Neuronal stem cell (in vitro differentiated cells): Measurements from ENCODE around the gene MET.

Experiments
- DNase-seq: peaks from one replicate; pipeline ENCODE4 v3.0.0-alpha.2; 2013; ENCODE audit warnings: low spot score
- H2AFZ ChIP-seq: one replicate; pipeline ENCODE4 v1.6.1; 2013; ENCODE audit warnings: mild to moderate bottlenecking, low read length, inconsistent platforms
- H2AK5ac ChIP-seq: 2 replicates; pipeline ENCODE4 v1.6.1; 2013; ENCODE audit warnings: low read depth, mild to moderate bottlenecking, inconsistent platforms, low read length, moderate library complexity, mixed read lengths
- H2BK120ac ChIP-seq: 2 replicates; pipeline ENCODE4 v1.6.1; 2013; ENCODE audit warnings: low read depth, mild to moderate bottlenecking, inconsistent platforms, low read length, moderate library complexity, mixed read lengths
- H2BK12ac ChIP-seq: one replicate; pipeline ENCODE4 v1.6.1; 2013; ENCODE audit warnings: low read length, inconsistent platforms
- H2BK15ac ChIP-seq: 2 replicates; pipeline ENCODE4 v1.6.1; 2013; ENCODE audit warnings: mild to moderate bottlenecking, low read length, inconsistent platforms, mixed read lengths
- H2BK5ac ChIP-seq: one replicate; pipeline ENCODE4 v1.6.1; 2013; ENCODE audit warnings: inconsistent platforms, mild to moderate bottlenecking, low read length, moderate library complexity
- H3K14ac ChIP-seq: one replicate; pipeline ENCODE4 v1.6.1; 2013; ENCODE audit warnings: low read length, inconsistent platforms
- H3K18ac ChIP-seq: 2 replicates; pipeline ENCODE4 v1.6.1; 2013; ENCODE audit warnings: low read length, inconsistent platforms
- H3K23ac ChIP-seq: 2 replicates; pipeline ENCODE4 v1.6.1; 2013; ENCODE audit warnings: low read depth, mild to moderate bottlenecking, mixed read lengths, low read length, inconsistent platforms; ENCODE audit not compliant: poor library complexity
- H3K27ac ChIP-seq: replicated peaks from 3 replicates; pipeline ENCODE4 v1.5.1; 2013; ENCODE audit warnings: low read length, inconsistent platforms
- H3K27me3 ChIP-seq, 3 experiments: 2 replicates each; pipeline ENCODE4 v1.6.1; 2013; ENCODE audit warnings: low read length in 3 of 3, mild to moderate bottlenecking in 2 of 3, inconsistent platforms in 1 of 3, low read depth in 1 of 3, mixed read lengths in 1 of 3, moderate library complexity in 1 of 3; ENCODE audit not compliant: control insufficient read depth in 3 of 3, insufficient read depth in 3 of 3
- H3K36me3 ChIP-seq, 2 donors: replicated peaks in 1 of 2; 2 replicates each; pipeline ENCODE4 v1.6.1; 2013; ENCODE audit warnings: low read length in 2 of 2; ENCODE audit not compliant: control insufficient read depth in 2 of 2, insufficient read depth in 2 of 2
- H3K4ac ChIP-seq: 2 replicates; pipeline ENCODE4 v1.6.1; 2013; ENCODE audit warnings: inconsistent platforms, mild to moderate bottlenecking, low read length, moderate library complexity
- H3K4me1 ChIP-seq, 2 donors: 1 replicate in 1 of 2; 2 replicates in 1 of 2; pipeline ENCODE4 v1.6.1; 2013; ENCODE audit warnings: low read length in 2 of 2, low read depth in 1 of 2; ENCODE audit not compliant: control insufficient read depth in 2 of 2, insufficient read depth in 1 of 2
- H3K4me2 ChIP-seq: one replicate; pipeline ENCODE4 v1.6.1; 2013; ENCODE audit warnings: mild to moderate bottlenecking, low read length, inconsistent platforms; ENCODE audit not compliant: insufficient read depth, poor library complexity, severe bottlenecking
- H3K4me3 ChIP-seq, 2 donors: 2 replicates each; pipeline ENCODE4 v1.5.1; 2013; ENCODE audit warnings: low read length in 2 of 2, mild to moderate bottlenecking in 2 of 2, inconsistent platforms in 1 of 2, moderate library complexity in 1 of 2
- H3K79me1 ChIP-seq: one replicate; pipeline ENCODE4 v1.6.1; 2013; ENCODE audit warnings: low read depth, mild to moderate bottlenecking, inconsistent platforms, low read length, moderate library complexity
- H3K9ac ChIP-seq: one replicate; pipeline ENCODE4 v1.6.1; 2013; ENCODE audit warnings: mild to moderate bottlenecking, low read depth, low read length, inconsistent platforms; ENCODE audit not compliant: poor library complexity
- H3K9me3 ChIP-seq, 2 donors: replicated peaks in 1 of 2; 2 replicates each; pipeline versions ENCODE3 to v1.6.1; 2013; ENCODE audit warnings: low read length in 2 of 2, mild to moderate bottlenecking in 2 of 2, inconsistent platforms in 1 of 2, low read depth in 1 of 2, mixed read lengths in 1 of 2, moderate library complexity in 1 of 2; ENCODE audit not compliant: control insufficient read depth in 2 of 2, insufficient read depth in 1 of 2
- H4K8ac ChIP-seq: one replicate; pipeline ENCODE4 v1.6.1; 2013; ENCODE audit warnings: low read depth, mild to moderate bottlenecking, inconsistent platforms, low read length, moderate library complexity
- H4K91ac ChIP-seq: one replicate; pipeline ENCODE4 v1.6.1; 2013; ENCODE audit warnings: low read length, low read depth, mild to moderate bottlenecking, inconsistent platforms; ENCODE audit not compliant: poor library complexity
- WGBS, 2 donors: extraction: QIAGEN DNeasy Blood & Tissue Kit; methylation state at CpG; one replicate each; pipeline ENCODE4 v1.1.7; 2013; ENCODE audit warnings: missing lambda C conversion rate in 2 of 2, mixed read lengths in 1 of 2; ENCODE audit not compliant: insufficient read length in 2 of 2, insufficient replicate concordance in 1 of 2; ENCODE audit errors: extremely low coverage in 2 of 2; 5-methylcytosine and 5-hydroxymethylcytosine counted together

The MET gene

GRCh38 chr7:116674508-116675173 lies 2.6 kb downstream of the MET start:
- H4K91ac ChIP-seq, result no peak overlapping the region
- WGBS, 2 donors, result no CpG with 5 or more reads among the region's 7 CpGs
- no peak overlapping the region for H3K18ac ChIP-seq
- H3K27me3 ChIP-seq, result peaks cover 0 to 95% (median 9%) of the 10 kb centered on the region in 3 experiments
- H3K23ac ChIP-seq, result no peak overlapping the region
- no peak overlapping the region for H2AFZ ChIP-seq
- H2AK5ac ChIP-seq, result no peak overlapping the region
- no peak overlapping the region for H3K9ac ChIP-seq
- no peak overlapping the region for H4K8ac ChIP-seq
- peaks cover 0 to 1% of the 10 kb centered on the region in 2 donors for H3K9me3 ChIP-seq
- no peak overlapping the region for H3K4me3 ChIP-seq
- no peaks in the 10 kb centered on the region for H3K79me1 ChIP-seq
- H3K27ac ChIP-seq, result no peak overlapping the region
- no peak overlapping the region for H2BK15ac ChIP-seq
- no peak overlapping the region for H2BK120ac ChIP-seq
- DNase-seq, result no peak
- H3K4me1 ChIP-seq, result peaks cover 2 to 6% of the 10 kb centered on the region in 2 donors
- H3K36me3 ChIP-seq, result no peaks in the 10 kb centered on the region
- no peak overlapping the region for H2BK5ac ChIP-seq
- no peak overlapping the region for H3K4me2 ChIP-seq
- H2BK12ac ChIP-seq, result no peak overlapping the region
- no peak overlapping the region for H3K14ac ChIP-seq
- H3K4ac ChIP-seq, result no peak overlapping the region

GRCh38 chr7:116675812-116676355 lies 3.9 kb downstream of the MET start:
- Histone ChIP-seq H2AFZ (no peak overlapping the region), H4K8ac (no peak overlapping the region), H3K9me3 (no peaks in the 10 kb centered on the region), H2AK5ac (no peak overlapping the region), H2BK5ac (no peak overlapping the region), H3K23ac (no peak overlapping the region), H3K27me3 (peaks cover 0 to 82% (median 9%) of the 10 kb centered on the region in 3 experiments), H3K79me1 (no peaks in the 10 kb centered on the region), H3K9ac (no peak overlapping the region), H3K36me3 (no peaks in the 10 kb centered on the region), H3K27ac (no peak overlapping the region), H2BK12ac (no peak overlapping the region), H3K14ac (no peak overlapping the region), H3K18ac (no peak overlapping the region), H4K91ac (no peak overlapping the region), H3K4me1 (peaks cover 2 to 6% of the 10 kb centered on the region in 2 donors), H3K4me3 (no peak overlapping the region), H2BK15ac (no peak overlapping the region), H2BK120ac (no peak overlapping the region), H3K4ac (no peak overlapping the region), H3K4me2 (no peak overlapping the region)
- no CpG with 5 or more reads among the region's 6 CpGs for WGBS, 2 donors
- DNase-seq, result no peak

GRCh38 chr7:116678780-116679179 lies 6.8 kb downstream of the MET start:
- no peak overlapping the region for H3K4ac ChIP-seq
- H3K14ac ChIP-seq, result no peak overlapping the region
- H3K27ac ChIP-seq, result no peak overlapping the region
- H4K8ac ChIP-seq, result no peak overlapping the region
- H3K36me3 ChIP-seq, result no peaks in the 10 kb centered on the region
- no peak overlapping the region for H3K23ac ChIP-seq
- H3K4me1 ChIP-seq, result no peaks in the 10 kb centered on the region
- no peak overlapping the region for H2AFZ ChIP-seq
- H2BK12ac ChIP-seq, result no peak overlapping the region
- H3K79me1 ChIP-seq, result no peaks in the 10 kb centered on the region
- H4K91ac ChIP-seq, result no peak overlapping the region
- DNase-seq, result no peak
- no peak overlapping the region for H2BK5ac ChIP-seq
- no peak overlapping the region for H3K18ac ChIP-seq
- no peak overlapping the region for H3K9ac ChIP-seq
- H2BK15ac ChIP-seq, result no peak overlapping the region
- no peaks in the 10 kb centered on the region for H3K9me3 ChIP-seq
- no CpG with 5 or more reads among the region's 1 CpG for WGBS, 2 donors
- H3K4me3 ChIP-seq, result no peak overlapping the region
- H3K27me3 ChIP-seq, result peaks cover 0 to 54% (median 0%) of the 10 kb centered on the region in 3 experiments
- H2AK5ac ChIP-seq, result no peak overlapping the region
- no peak overlapping the region for H2BK120ac ChIP-seq
- H3K4me2 ChIP-seq, result no peak overlapping the region

- WGBS, 2 donors, result no CpG with 5 or more reads among the region's 4 CpGs
- Histone ChIP-seq H2BK5ac (no peak overlapping the region), H3K18ac (no peak overlapping the region), H3K79me1 (no peaks in the 10 kb centered on the region), H2BK120ac (no peak overlapping the region), H3K4me2 (no peak overlapping the region), H2BK15ac (no peak overlapping the region), H3K9me3 (no peaks in the 10 kb centered on the region), H2AK5ac (no peak overlapping the region), H3K14ac (no peak overlapping the region), H2BK12ac (no peak overlapping the region), H3K23ac (no peak overlapping the region), H3K9ac (no peak overlapping the region), H3K4me1 (no peaks in the 10 kb centered on the region), H4K91ac (no peak overlapping the region), H4K8ac (no peak overlapping the region), H3K27me3 (peaks cover 0 to 50% (median 0%) of the 10 kb centered on the region in 3 experiments), H3K27ac (no peak overlapping the region), H3K4me3 (no peak overlapping the region), H2AFZ (no peak overlapping the region), H3K36me3 (no peaks in the 10 kb centered on the region), H3K4ac (no peak overlapping the region)
- DNase-seq, result no peak
Measured at GRCh38 chr7:116679500-116679899, 7.5 kb downstream of the MET start.
